ENCODE results near the gene FHOD1. TPM values are rescaled to one million over a fixed set of nuclear protein-coding genes. Genes with fewer than 3 reads are reported as not detected.

Gene FHOD1
- total and polyA plus RNA-seq, 2 donors (not counting 1 experiment from before 2014, with no cell fraction given) = 46.3 to 46.9 TPM

DNA sequence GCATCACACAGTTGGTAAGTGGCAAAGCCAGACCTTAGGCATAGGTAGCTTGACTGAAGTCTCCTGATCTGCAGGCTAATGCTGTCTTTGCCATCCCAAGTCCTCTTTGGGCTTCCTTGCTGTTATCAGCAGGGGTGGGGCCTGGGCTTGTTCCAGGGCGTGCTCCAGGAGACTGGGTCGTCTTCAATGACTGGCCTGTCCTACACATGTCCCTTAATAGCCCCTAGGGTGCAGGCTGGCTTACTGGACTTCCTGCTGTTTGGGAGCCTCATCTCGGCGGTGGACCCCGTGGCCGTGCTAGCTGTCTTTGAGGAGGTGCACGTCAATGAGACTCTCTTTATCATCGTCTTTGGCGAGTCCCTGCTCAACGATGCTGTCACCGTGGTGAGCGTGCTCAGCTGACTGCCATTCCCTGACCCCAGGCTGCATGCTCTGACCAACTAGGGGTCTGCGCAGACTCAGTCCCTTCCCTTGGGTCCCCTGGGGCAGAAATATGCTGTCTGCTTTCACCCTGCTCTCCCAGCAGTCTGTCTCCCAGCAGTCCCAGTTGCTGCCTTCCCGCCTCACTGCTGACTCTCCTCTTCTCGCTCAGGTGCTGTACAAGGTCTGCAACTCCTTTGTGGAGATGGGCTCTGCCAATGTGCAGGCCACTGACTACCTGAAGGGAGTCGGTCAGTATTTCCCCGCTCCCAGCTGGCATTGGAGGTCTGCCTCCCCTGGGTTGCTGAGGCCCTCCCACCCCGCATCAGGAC, 7.7 kb upstream of the FHOD1 start:
- no peak overlapping the region for H2AFZ ChIP-seq (ENCODE audit: insufficient read depth, low read depth, low read length, poor library complexity, severe bottlenecking)
- intact Hi-C loops (cut with micrococcal nuclease) = no loop called here
- no peaks in the 10 kb centered on the region for H3K36me3 ChIP-seq (replicated peaks in 1 of 2; ENCODE audit: control extremely low read depth in 1 of 2, control insufficient read depth in 1 of 2, extremely low read depth in 1 of 2, insufficient read depth in 2 of 2, low read length in 1 of 2)
- TF ChIP-seq, protein P1, sequence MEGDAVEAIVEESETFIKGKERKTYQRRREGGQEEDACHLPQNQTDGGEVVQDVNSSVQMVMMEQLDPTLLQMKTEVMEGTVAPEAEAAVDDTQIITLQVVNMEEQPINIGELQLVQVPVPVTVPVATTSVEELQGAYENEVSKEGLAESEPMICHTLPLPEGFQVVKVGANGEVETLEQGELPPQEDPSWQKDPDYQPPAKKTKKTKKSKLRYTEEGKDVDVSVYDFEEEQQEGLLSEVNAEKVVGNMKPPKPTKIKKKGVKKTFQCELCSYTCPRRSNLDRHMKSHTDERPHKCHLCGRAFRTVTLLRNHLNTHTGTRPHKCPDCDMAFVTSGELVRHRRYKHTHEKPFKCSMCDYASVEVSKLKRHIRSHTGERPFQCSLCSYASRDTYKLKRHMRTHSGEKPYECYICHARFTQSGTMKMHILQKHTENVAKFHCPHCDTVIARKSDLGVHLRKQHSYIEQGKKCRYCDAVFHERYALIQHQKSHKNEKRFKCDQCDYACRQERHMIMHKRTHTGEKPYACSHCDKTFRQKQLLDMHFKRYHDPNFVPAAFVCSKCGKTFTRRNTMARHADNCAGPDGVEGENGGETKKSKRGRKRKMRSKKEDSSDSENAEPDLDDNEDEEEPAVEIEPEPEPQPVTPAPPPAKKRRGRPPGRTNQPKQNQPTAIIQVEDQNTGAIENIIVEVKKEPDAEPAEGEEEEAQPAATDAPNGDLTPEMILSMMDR (IDR thresholded peaks at IDR 0.05) = no peak
- no peak for TF ChIP-seq EZH2 (IDR thresholded peaks at IDR 0.05; ENCODE audit: borderline replicate concordance, insufficient read depth, low read depth, low read length, poor library complexity, severe bottlenecking)
- Mint-ChIP-seq H3K4me1 (peaks cover 2% of the 10 kb centered on the region), H3K27ac (no peak overlapping the region), H3K9me3 (ENCODE audit: insufficient read depth) (no peaks in the 10 kb centered on the region), H3K27me3 (peaks cover 4% of the 10 kb centered on the region), H3K4me3 (no peak overlapping the region)
- DNase-seq (no peak), ATAC-seq (ENCODE audit: low read depth) (no peak)
- CTCF ChIA-PET = no interaction called here
- no peak overlapping the region for H3K4me2 ChIP-seq (replicated peaks; ENCODE audit: low read depth, low read length, poor library complexity, severe bottlenecking)
- H3K79me2 ChIP-seq (ENCODE audit: control insufficient read depth, insufficient read depth, low read length) = no peaks in the 10 kb centered on the region
- H3K27me3 ChIP-seq (replicated peaks in 1 of 4; ENCODE audit: control extremely low read depth in 1 of 4, control insufficient read depth in 3 of 4, insufficient read depth in 4 of 4, low read length in 3 of 4) = peaks cover 0 to 11% (median 6%) of the 10 kb centered on the region in 4 experiments
- over 99% methylated on average over 17 of the region's 18 CpGs for WGBS (ENCODE audit: insufficient coverage)
- no peaks in the 10 kb centered on the region for H4K20me1 ChIP-seq (ENCODE audit: control insufficient read depth, insufficient read depth, low read length, poor library complexity, severe bottlenecking)
- H3K9me3 ChIP-seq (ENCODE audit: control extremely low read depth in 1 of 3, control insufficient read depth in 2 of 3, insufficient read depth in 1 of 3, low read length in 2 of 3) = no peaks in the 10 kb centered on the region
- POLR2A ChIA-PET = no interaction called here
- H3K27ac ChIP-seq (ENCODE audit: low read length in 2 of 2) = no peak overlapping the region
- H3K4me3 ChIP-seq (ENCODE audit: control extremely low read depth in 1 of 5, extremely low read depth in 1 of 5, insufficient read depth in 1 of 5, low read depth in 2 of 5, low read length in 4 of 5) = no peak overlapping the region
- H3K4me1 ChIP-seq (ENCODE audit: control insufficient read depth in 2 of 2, insufficient read depth in 2 of 2, low read length in 2 of 2) = no peaks in the 10 kb centered on the region
- no peak overlapping the region for H3K9ac ChIP-seq (ENCODE audit: low read length)

Data from B cell (primary cell).